AG09319 (cell line): ENCODE measurements around the gene ARRDC2.

Source experiments
- DNase-seq: peaks from one replicate; pipeline ENCODE4 v3.0.0-alpha.2; 2010; ENCODE audit warnings: low read depth; ENCODE audit errors: extremely low read depth
- CTCF ChIP-seq: IDR thresholded peaks from 2 replicates; pipeline ENCODE4 v1.5.1; 2011; ENCODE audit warnings: low read depth, mild to moderate bottlenecking, inconsistent platforms, low read length, moderate library complexity

The ARRDC2 gene

GRCh38 chr19:18010149-18010548, 2.2 kb downstream of the ARRDC2 start:
- TF ChIP-seq CTCF = no peak
- DNase-seq = no peak

- DNase-seq = no peak
- no peak for TF ChIP-seq CTCF
These were observed 5.5 kb downstream of the ARRDC2 start for GRCh38 chr19:18013210-18014111.

GRCh38 chr19:18014197-18014596, 6.2 kb downstream of the ARRDC2 start:
- no peak for TF ChIP-seq CTCF
- DNase-seq = no peak

- no peak for TF ChIP-seq CTCF
- DNase-seq = no peak
These were observed 8.4 kb downstream of the ARRDC2 start for GRCh38 chr19:18016209-18016910.

- no peak for TF ChIP-seq CTCF
- DNase-seq = no peak
These were observed 9.5 kb downstream of the ARRDC2 start for GRCh38 chr19:18017275-18018083.

GRCh38 chr19:18020212-18021085, 12.5 kb downstream of the ARRDC2 start:
- DNase-seq = no peak
- TF ChIP-seq CTCF = no peak
